Type B pancreatic cell (in vitro differentiated cells): Measurements from ENCODE around the gene LAMTOR5. TPM values are rescaled to one million over a fixed set of nuclear protein-coding genes. Genes with fewer than 3 reads are reported as not detected.
"Not testable (repeated sequence)": the region's sequence is repeated elsewhere in the genome, so short reads cannot be mapped to it uniquely, and the experiment has no call there.

Experiments
- DNase-seq: peaks from one replicate; pipeline ENCODE4 v3.0.0; 2021; ENCODE audit warnings: mixed read lengths; ENCODE audit not compliant: unreplicated experiment; ENCODE audit errors: extremely low spot score
- H3K27ac Mint-ChIP-seq: 2 replicates; pipeline ENCODE4 v1.8.0; 2021; ENCODE audit warnings: mild to moderate bottlenecking, mixed read lengths
- H3K27me3 Mint-ChIP-seq: 2 replicates; pipeline ENCODE4 v1.8.0; 2021; ENCODE audit warnings: mixed read lengths
- H3K36me3 Mint-ChIP-seq: 2 replicates; pipeline ENCODE4 v1.8.0; 2021; ENCODE audit warnings: mixed read lengths
- H3K4me1 Mint-ChIP-seq: one replicate; pipeline ENCODE4 v1.8.0; 2021; ENCODE audit warnings: mixed read lengths; ENCODE audit not compliant: unreplicated experiment
- H3K4me3 Mint-ChIP-seq: 2 replicates; pipeline ENCODE4 v1.8.0; 2021; ENCODE audit warnings: mild to moderate bottlenecking, mixed read lengths
- H3K9me3 Mint-ChIP-seq: 2 replicates; pipeline ENCODE4 v1.8.0; 2021; ENCODE audit warnings: mixed read lengths
- total RNA-seq: library from RNA; stranded (reverse); gene quantifications from 2 replicates; pipeline ENCODE4 v1.2.1, GENCODE V29; 2021; ENCODE audit warnings: low replicate concordance
- TF ChIP-seq, protein P1 (sequence below): fragments of 200-600 bp; sonication (generic); conservative IDR thresholded peaks from 2 replicates; pipeline ENCODE4 v1.5.0; 2021; ENCODE audit warnings: antibody characterized with exemption, mild to moderate bottlenecking

LAMTOR5 gene
- total RNA-seq, 1 donor from 2014 or later = 131 TPM

DNA sequence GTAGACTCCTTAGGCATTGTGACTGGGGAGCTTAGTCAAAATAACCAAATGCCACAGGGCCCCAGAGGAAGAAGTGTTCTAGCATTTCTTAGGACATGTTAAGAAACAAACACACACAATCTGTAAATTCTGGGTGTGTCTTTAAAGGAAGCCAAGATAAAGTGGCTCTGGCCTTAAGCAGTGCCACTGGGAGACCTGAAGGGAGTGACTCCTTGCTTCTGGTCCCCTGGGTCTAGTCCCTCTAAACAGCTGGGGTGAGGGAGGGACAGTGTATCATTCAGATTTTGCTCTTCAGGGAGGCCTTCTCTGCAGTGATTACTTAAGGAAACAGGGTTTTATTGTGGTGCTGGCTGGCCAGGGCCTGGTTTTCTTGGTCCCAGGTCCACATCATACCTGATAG lies 34.4 kb upstream of the LAMTOR5 start:
- Mint-ChIP-seq H3K27ac (no peak overlapping the region), H3K4me1 (no peaks in the 10 kb centered on the region), H3K27me3 (peaks cover 5% of the 10 kb centered on the region), H3K4me3 (no peak overlapping the region), H3K9me3 (no peaks in the 10 kb centered on the region), H3K36me3 (no peaks in the 10 kb centered on the region)
- TF ChIP-seq, protein P1, sequence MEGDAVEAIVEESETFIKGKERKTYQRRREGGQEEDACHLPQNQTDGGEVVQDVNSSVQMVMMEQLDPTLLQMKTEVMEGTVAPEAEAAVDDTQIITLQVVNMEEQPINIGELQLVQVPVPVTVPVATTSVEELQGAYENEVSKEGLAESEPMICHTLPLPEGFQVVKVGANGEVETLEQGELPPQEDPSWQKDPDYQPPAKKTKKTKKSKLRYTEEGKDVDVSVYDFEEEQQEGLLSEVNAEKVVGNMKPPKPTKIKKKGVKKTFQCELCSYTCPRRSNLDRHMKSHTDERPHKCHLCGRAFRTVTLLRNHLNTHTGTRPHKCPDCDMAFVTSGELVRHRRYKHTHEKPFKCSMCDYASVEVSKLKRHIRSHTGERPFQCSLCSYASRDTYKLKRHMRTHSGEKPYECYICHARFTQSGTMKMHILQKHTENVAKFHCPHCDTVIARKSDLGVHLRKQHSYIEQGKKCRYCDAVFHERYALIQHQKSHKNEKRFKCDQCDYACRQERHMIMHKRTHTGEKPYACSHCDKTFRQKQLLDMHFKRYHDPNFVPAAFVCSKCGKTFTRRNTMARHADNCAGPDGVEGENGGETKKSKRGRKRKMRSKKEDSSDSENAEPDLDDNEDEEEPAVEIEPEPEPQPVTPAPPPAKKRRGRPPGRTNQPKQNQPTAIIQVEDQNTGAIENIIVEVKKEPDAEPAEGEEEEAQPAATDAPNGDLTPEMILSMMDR = no peak
- DNase-seq = no peak

DNA sequence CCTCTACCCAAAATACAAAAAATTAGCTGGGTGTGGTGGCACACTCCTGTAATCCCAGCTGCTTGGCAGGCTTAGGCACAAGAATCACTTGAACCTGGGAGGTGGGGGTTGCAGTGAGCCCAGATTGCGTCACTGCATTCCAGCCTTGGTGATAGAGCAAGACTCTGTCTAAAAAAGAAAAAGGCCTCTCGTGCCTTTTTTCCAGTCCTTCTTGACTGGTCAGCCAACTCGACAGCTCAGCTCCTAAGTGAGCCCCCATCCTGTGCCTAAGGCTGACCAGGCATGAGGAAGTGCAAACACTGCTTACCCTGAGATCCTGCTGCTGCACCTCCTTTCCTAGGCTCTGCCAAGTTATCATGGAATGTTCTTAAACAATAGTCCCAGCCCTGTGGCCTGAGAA lies 33.4 kb upstream of the LAMTOR5 start:
- Mint-ChIP-seq H3K27me3 (peaks cover 5% of the 10 kb centered on the region), H3K4me3 (no peak overlapping the region), H3K27ac (no peak overlapping the region), H3K9me3 (no peaks in the 10 kb centered on the region), H3K4me1 (peaks cover 3% of the 10 kb centered on the region), H3K36me3 (no peaks in the 10 kb centered on the region)
- TF ChIP-seq, protein P1 = no peak
- DNase-seq = no peak

DNA sequence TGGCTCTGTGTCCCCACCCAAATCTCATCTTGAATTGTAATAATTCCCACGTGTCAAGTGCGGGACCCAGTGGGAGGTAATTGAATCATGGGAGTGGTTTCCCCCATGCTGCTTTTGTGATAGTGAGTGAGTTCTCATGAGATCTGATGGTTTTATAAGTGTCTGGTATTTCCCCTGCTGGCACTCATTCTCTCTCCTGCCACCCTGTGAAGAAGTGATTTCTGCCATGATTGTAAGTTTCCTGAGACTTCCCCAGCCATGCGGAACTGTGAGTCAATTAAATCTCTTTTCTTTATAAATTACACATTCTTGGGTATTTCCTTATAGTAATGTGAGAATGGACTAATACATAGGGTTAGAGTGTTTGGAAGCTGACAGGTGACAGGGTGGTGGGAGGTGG lies 32.4 kb upstream of the LAMTOR5 start:
- DNase-seq, H3K27me3 Mint-ChIP-seq, H3K27ac Mint-ChIP-seq, H3K36me3 Mint-ChIP-seq, H3K9me3 Mint-ChIP-seq, H3K4me1 Mint-ChIP-seq, H3K4me3 Mint-ChIP-seq: not testable (repeated sequence)

DNA sequence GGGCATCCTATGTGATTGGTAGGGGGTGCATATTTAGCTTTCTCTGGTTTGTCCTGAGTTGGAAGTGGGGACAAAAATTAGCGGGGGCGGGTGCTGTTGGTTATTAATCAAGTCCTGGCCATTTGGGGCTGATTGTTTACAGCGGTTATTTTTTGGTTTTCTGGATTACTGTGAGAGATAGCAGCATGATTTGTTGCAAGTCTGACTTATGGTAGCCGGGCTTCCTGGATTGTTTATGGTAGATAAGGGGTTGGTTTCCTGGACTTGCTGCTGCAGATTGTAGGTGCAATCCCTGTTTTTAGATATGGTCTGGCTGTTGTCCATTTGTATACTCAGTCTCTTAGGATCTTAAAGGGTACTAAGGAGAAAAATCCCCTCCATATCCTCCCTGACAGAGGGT lies 31.4 kb upstream of the LAMTOR5 start:
- TF ChIP-seq, protein P1 = no peak

DNA sequence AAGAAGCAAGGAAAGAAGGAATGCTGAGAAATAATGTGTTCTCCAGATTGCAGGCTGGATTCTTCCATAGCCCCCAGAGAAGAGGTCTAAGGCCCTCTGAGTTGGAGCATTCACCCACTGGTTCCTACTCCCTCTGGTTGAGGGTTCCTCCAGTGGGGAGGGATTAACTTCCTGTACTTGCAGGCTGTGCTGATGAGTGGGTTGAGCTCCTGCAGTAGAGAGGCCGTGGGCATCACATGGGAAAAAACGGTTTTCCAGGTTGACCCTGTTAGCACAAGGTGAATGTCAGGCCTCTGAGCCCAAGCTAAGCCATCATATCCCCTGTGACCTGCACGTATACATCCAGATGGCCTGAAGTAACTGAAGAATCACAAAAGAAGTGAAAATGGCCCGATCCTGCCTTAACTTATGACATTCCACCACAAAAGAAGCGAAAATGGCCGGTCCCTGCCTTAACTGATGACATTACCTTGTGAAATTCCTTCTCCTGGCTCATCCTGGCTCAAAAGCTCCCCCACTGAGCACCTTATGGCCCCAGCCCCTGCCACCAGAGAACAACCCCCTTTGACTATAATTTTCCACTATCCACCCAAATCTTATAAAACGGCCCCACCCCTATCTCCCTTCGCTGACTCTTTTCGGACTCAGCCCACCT lies 30.3 kb upstream of the LAMTOR5 start:
- DNase-seq, H3K27me3 Mint-ChIP-seq, H3K4me3 Mint-ChIP-seq, H3K9me3 Mint-ChIP-seq, H3K36me3 Mint-ChIP-seq, H3K27ac Mint-ChIP-seq: not testable (repeated sequence)
- H3K4me1 Mint-ChIP-seq = peaks cover 11% of the 10 kb centered on the region

More for the DNA sequence above, 31.4 kb upstream of the LAMTOR5 start:
- no peak for DNase-seq
- Mint-ChIP-seq H3K9me3 (no peaks in the 10 kb centered on the region), H3K4me3 (no peak overlapping the region), H3K27me3 (peaks cover 5% of the 10 kb centered on the region), H3K27ac (no peak overlapping the region), H3K4me1 (peaks cover 7% of the 10 kb centered on the region), H3K36me3 (no peaks in the 10 kb centered on the region)

DNA sequence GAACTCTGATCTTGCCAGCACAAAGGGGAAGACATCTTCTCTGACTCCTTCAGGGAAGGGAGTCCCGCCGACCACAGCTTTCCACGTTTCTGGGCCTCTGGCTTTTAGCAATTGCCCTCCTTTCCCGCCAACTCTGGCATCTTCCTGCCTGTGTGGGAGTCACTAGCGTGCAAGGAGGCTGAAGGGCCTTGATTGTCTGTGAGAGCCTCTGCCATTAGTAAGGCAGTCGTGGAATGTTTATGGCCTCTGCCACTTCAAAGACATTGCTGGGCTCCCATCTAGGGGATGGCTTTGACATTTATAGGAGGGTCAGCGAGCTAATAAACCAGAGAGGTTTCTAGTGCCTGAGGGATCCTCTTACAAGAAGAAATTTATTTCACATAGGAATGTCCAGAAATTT lies 29.1 kb upstream of the LAMTOR5 start:
- Mint-ChIP-seq H3K4me1 (peaks cover 11% of the 10 kb centered on the region), H3K27ac (no peak overlapping the region), H3K4me3 (no peak overlapping the region), H3K9me3 (no peaks in the 10 kb centered on the region), H3K27me3 (peaks cover 7% of the 10 kb centered on the region), H3K36me3 (no peaks in the 10 kb centered on the region)
- no peak for DNase-seq
- TF ChIP-seq, protein P1 = no peak

DNA sequence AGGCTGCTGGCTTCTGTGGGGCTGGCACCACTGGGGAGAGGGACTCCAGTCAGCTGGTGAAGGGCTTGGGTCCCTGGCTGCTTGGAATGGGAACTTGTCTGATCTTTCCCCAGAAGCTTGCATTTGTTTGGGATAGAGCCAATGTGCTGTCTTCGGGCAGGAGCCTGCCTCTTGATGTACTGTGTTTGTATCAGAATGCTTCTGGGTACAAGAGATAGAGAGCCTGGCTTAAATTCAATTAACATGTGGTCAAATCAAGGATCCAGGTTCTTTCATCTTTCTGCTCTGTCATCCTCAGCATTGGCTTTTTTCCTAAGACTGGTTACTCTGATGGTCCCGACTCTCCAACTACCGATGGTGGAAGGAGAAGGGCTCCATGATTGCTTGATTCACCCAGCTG lies 27.5 kb upstream of the LAMTOR5 start:
- Mint-ChIP-seq H3K9me3 (no peaks in the 10 kb centered on the region), H3K4me3 (no peak overlapping the region), H3K27ac (no peak overlapping the region), H3K4me1 (peaks cover 11% of the 10 kb centered on the region), H3K27me3 (peaks cover 22% of the 10 kb centered on the region), H3K36me3 (no peaks in the 10 kb centered on the region)
- TF ChIP-seq, protein P1 = no peak
- no peak for DNase-seq
